CD4-positive, alpha-beta T cell (primary cell): ENCODE results near the gene MANSC1. TPM values are rescaled to one million over a fixed set of nuclear protein-coding genes. Genes with fewer than 3 reads are reported as not detected.

Source experiments
- ATAC-seq: fragments of 200-7000 bp; cut with Tn5 transposase; one replicate; pipeline ENCODE4 v1.10.0; 2022; ENCODE audit warnings: mild to moderate bottlenecking; ENCODE audit not compliant: poor library complexity
- CTCF ChIA-PET: fragments of 350-600 bp; sonication (Branson Sonifier 250); formaldehyde crosslinking; loops from one replicate; lab custom pipeline; 2021; ENCODE audit warnings: antibody characterized with exemption, inconsistent platforms; lab: Charles Lee
- POLR2A ChIA-PET: fragments of 350-600 bp; sonication (Branson Sonifier 250); formaldehyde crosslinking; loops from one replicate; lab custom pipeline; 2021; ENCODE audit warnings: antibody characterized with exemption, inconsistent platforms; lab: Charles Lee
- DNase-seq, 14 experiments: peaks; one replicate each; pipeline ENCODE4 v3.0.0-alpha.2; 2013 to 2020; ENCODE audit warnings: mixed read lengths in 2 of 14
- H3K27ac ChIP-seq, 2 donors: one replicate each; pipeline versions ENCODE4 v1.5.1 to v1.7.0; 2013; ENCODE audit warnings: low read length in 2 of 2, low read depth in 1 of 2, mild to moderate bottlenecking in 1 of 2
- H3K27me3 ChIP-seq, 2 experiments: 1 replicate in 1 of 2; 2 replicates in 1 of 2; pipeline versions ENCODE4 v1.6.1 to v1.7.0; 2013; ENCODE audit warnings: low read length in 2 of 2, control low read depth in 1 of 2, mild to moderate bottlenecking in 1 of 2, moderate library complexity in 1 of 2; ENCODE audit not compliant: insufficient read depth in 2 of 2, control insufficient read depth in 1 of 2
- H3K36me3 ChIP-seq: one replicate; pipeline ENCODE4 v1.6.1; 2013; ENCODE audit warnings: low read length, control low read depth; ENCODE audit not compliant: insufficient read depth
- H3K4me1 ChIP-seq: one replicate; pipeline ENCODE4 v1.6.1; 2013; ENCODE audit warnings: low read length, control low read depth; ENCODE audit not compliant: insufficient read depth
- H3K4me3 ChIP-seq: one replicate; pipeline ENCODE4 v1.5.1; 2013; ENCODE audit warnings: mild to moderate bottlenecking, low read length, moderate library complexity
- H3K9me3 ChIP-seq, 2 experiments: 1 replicate in 1 of 2; 2 replicates in 1 of 2; pipeline versions ENCODE4 v1.6.1 to v1.7.0; 2013; ENCODE audit warnings: low read length in 2 of 2, mild to moderate bottlenecking in 2 of 2, control low read depth in 1 of 2, moderate library complexity in 1 of 2; ENCODE audit not compliant: control insufficient read depth in 1 of 2, insufficient read depth in 1 of 2
- H3K27ac Mint-ChIP-seq: one replicate; pipeline ENCODE4 v1.8.0; 2020; ENCODE audit warnings: mixed read lengths
- H3K27me3 Mint-ChIP-seq: one replicate; pipeline ENCODE4 v1.8.0; 2021; ENCODE audit warnings: mixed read lengths
- H3K36me3 Mint-ChIP-seq: one replicate; pipeline ENCODE4 v1.8.0; 2021; ENCODE audit warnings: low read depth, mixed read lengths
- H3K4me1 Mint-ChIP-seq: one replicate; pipeline ENCODE4 v1.8.0; 2021; ENCODE audit warnings: low read depth, mixed read lengths
- H3K4me3 Mint-ChIP-seq: one replicate; pipeline ENCODE4 v1.8.0; 2020; ENCODE audit warnings: mild to moderate bottlenecking, mixed read lengths
- H3K9me3 Mint-ChIP-seq: one replicate; pipeline ENCODE4 v1.8.0; 2020; ENCODE audit warnings: mixed read lengths
- intact Hi-C, 2 experiments: fragments of 100-400 bp; cut with DNase I in 1 of 2; cut with micrococcal nuclease in 1 of 2; formaldehyde crosslinking; loops; one replicate each; pipeline versions ENCODE4 v1.15.1 to v1.9.0; 2023 to 2025; cut with DNase I, micrococcal nuclease
- total RNA-seq, 174 experiments: library from RNA in 2 of 174; stranded (reverse) in 2 of 174; gene quantifications; one replicate each; pipeline ENCODE4 v1.2.3 and lab custom pipeline; 2021 to 2026
- TF ChIP-seq, protein P1 (sequence below): fragments of 200-600 bp; IDR thresholded peaks from one replicate; pipeline ENCODE4 v1.8.0; 2022; ENCODE audit warnings: antibody characterized with exemption, mild to moderate bottlenecking

The MANSC1 gene
- total RNA-seq, 2 experiments from 2014 or later = 0.33 to 0.45 TPM

GRCh38 chr12:12378616-12379015, 28.6 kb upstream of the MANSC1 start:
- peak overlapping the region; percentile 78 for H3K27ac Mint-ChIP-seq
- ATAC-seq (no peak), DNase-seq (peak in 2 of 14 experiments; percentile 25 to 44)
- H3K36me3 Mint-ChIP-seq = peaks cover 44% of the 10 kb centered on the region
- H3K9me3 Mint-ChIP-seq = no peaks in the 10 kb centered on the region
- TF ChIP-seq, protein P1, sequence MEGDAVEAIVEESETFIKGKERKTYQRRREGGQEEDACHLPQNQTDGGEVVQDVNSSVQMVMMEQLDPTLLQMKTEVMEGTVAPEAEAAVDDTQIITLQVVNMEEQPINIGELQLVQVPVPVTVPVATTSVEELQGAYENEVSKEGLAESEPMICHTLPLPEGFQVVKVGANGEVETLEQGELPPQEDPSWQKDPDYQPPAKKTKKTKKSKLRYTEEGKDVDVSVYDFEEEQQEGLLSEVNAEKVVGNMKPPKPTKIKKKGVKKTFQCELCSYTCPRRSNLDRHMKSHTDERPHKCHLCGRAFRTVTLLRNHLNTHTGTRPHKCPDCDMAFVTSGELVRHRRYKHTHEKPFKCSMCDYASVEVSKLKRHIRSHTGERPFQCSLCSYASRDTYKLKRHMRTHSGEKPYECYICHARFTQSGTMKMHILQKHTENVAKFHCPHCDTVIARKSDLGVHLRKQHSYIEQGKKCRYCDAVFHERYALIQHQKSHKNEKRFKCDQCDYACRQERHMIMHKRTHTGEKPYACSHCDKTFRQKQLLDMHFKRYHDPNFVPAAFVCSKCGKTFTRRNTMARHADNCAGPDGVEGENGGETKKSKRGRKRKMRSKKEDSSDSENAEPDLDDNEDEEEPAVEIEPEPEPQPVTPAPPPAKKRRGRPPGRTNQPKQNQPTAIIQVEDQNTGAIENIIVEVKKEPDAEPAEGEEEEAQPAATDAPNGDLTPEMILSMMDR = no peak
- ChIA-PET CTCF (interaction anchor here (4.0 kb wide), 1 partner anchor 358 kb away, joined by 17 read pairs; no protein-coding TSS in a partner anchor), POLR2A (interaction anchor here (0.9 to 2.5 kb wide), 11 partner anchors 21 to 358 kb away, joined by 4 to 26 read pairs (median 12); partner anchors contain the start of gene DUSP16)
- no peak overlapping the region for H3K4me3 Mint-ChIP-seq
- no peaks in the 10 kb centered on the region for H3K36me3 ChIP-seq
- H3K9me3 ChIP-seq = no peaks in the 10 kb centered on the region
- H3K4me1 Mint-ChIP-seq = peaks cover 51% of the 10 kb centered on the region
- H3K27me3 ChIP-seq = no peaks in the 10 kb centered on the region
- intact Hi-C loops = loop anchor here (2.0 to 5.0 kb wide), 4 partner anchors 96 to 834 kb away; no protein-coding TSS in a partner anchor
- no peaks in the 10 kb centered on the region for H3K27me3 Mint-ChIP-seq
- peaks cover 20% of the 10 kb centered on the region for H3K4me1 ChIP-seq
- no peak overlapping the region for H3K27ac ChIP-seq
- H3K4me3 ChIP-seq = no peak overlapping the region

DNA sequence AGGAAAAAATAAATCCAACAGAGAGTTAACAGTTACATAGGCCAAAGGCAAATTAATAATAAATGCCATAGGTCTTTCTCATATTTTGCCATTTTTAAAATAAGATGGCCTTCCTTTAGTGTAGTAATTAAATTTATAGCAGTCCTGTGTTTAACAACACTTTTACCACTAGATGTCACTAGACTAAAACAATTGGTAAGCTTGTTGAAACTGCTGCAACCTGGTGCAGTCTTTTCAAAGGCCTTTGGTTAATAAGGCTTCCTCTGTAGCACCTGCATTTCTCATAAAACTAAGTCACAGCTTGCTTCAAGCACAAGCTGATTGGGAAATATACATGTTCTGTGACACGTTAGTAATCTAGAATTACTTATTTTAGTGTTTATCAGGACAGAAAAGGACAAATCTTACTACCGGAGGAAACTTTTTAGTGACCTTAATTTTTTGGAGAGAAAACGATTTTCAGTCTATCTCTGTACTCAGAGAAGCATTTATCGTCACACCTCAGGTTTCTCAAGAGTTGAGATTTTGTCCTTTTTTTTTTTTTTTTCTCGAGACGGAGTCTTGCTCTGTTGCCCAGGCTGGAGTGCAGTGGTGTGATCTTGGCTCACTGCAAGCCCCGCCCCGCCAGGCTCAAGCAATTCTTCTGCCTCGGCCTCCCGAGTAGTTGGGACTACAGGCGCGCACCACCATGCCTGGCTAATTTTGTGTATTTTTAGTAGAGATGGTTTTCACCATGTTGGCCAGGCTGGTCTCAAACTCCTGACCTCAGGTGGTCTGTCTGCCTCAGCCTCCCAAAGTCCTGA, 26.8 kb upstream of the MANSC1 start:
- no peak overlapping the region for H3K27ac ChIP-seq
- H3K4me3 Mint-ChIP-seq = no peak overlapping the region
- ChIA-PET CTCF (interaction anchor here (0.7 to 4.0 kb wide), 27 partner anchors 20 to 360 kb away, joined by 3 to 17 read pairs (median 4); partner anchors contain the start of genes BORCS5 and DUSP16), POLR2A (interaction anchor here (1.0 to 3.2 kb wide), 21 partner anchors 20 to 360 kb away, joined by 3 to 35 read pairs (median 7); partner anchors contain the start of genes BORCS5 and DUSP16)
- ATAC-seq (peak; percentile 47), DNase-seq (peak in 6 of 14 experiments; percentile 15 to 88 (median 59))
- H3K27ac Mint-ChIP-seq = peak overlapping the region; percentile 62
- intact Hi-C loops = loop anchor here (1.0 to 5.0 kb wide), 9 partner anchors 187 to 835 kb away; partner anchors contain the start of gene GPR19 (in 1 of the 2)
- TF ChIP-seq, protein P1 = peak; percentile 83
- peaks cover 41% of the 10 kb centered on the region for H3K36me3 Mint-ChIP-seq
- no peak overlapping the region for H3K4me3 ChIP-seq
- peaks cover 49% of the 10 kb centered on the region for H3K4me1 Mint-ChIP-seq
- H3K9me3 ChIP-seq = no peaks in the 10 kb centered on the region
- H3K9me3 Mint-ChIP-seq = no peaks in the 10 kb centered on the region
- peaks cover 8% of the 10 kb centered on the region for H3K36me3 ChIP-seq
- H3K27me3 Mint-ChIP-seq = no peaks in the 10 kb centered on the region
- H3K4me1 ChIP-seq = peaks cover 20% of the 10 kb centered on the region
- H3K27me3 ChIP-seq = no peaks in the 10 kb centered on the region

DNA sequence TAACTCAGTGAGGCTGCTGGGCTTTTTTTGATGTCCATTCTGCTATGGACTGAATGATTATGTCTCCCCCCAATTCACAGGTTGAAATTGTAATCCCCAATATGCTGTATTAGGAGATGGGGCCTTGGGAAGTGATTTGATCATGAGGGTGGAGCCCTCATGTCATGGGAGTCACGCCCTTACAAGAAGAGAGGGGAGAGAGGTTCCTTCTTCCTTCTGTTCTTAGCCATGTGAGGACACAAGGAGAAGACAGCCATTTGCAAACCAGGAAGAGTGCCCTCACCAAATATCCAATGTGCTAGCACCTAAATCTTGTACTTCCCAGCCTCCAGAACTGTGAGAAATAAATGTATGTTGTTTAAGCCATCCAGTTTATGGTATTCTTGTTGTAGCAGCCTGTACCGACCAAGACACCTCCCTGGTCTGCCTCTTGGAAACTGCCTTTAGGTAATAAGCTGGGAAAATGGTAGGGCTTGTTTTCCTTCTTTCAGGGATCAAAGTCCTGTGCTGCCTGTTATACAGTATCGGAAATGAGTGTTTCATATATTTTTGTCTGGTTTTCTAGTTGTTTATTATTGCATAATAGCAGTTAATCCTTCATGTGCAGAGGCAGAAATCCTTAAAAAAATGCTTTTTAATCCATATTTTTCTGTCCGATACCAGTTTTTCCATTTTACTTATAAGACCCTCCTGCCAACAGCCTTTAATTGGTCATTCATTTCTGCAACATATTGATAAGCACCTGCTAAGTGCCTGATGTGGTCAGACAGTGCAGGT, 23.1 kb upstream of the MANSC1 start:
- Mint-ChIP-seq H3K4me3 (no peak overlapping the region), H3K27ac (no peak overlapping the region), H3K27me3 (no peaks in the 10 kb centered on the region), H3K4me1 (peaks cover 26% of the 10 kb centered on the region), H3K9me3 (no peaks in the 10 kb centered on the region), H3K36me3 (peaks cover 37% of the 10 kb centered on the region)
- ChIA-PET POLR2A (no interaction called here), CTCF (no interaction called here)
- TF ChIP-seq, protein P1 = no peak
- DNase-seq (no peak), ATAC-seq (no peak)
- Histone ChIP-seq H3K4me3 (no peak overlapping the region), H3K36me3 (peaks cover 8% of the 10 kb centered on the region), H3K27me3 (no peaks in the 10 kb centered on the region), H3K27ac (no peak overlapping the region), H3K4me1 (peaks cover 12% of the 10 kb centered on the region), H3K9me3 (no peaks in the 10 kb centered on the region)
- intact Hi-C loops = no loop called here
